Fibroblast of mammary gland (primary cell): ENCODE measurements around the gene GALK2.
"Not testable (repeated sequence)": the region's sequence is repeated elsewhere in the genome, so short reads cannot be mapped to it uniquely, and the experiment has no call there.

Source experiments
- DNase-seq: peaks from one replicate; pipeline ENCODE4 v3.0.0-alpha.2; 2010; ENCODE audit warnings: low read depth
- H3K4me3 ChIP-seq: 2 replicates; pipeline ENCODE4 v1.5.1; 2011; ENCODE audit warnings: low read depth, mild to moderate bottlenecking, low read length, moderate library complexity; ENCODE audit not compliant: control insufficient read depth
- CTCF ChIP-seq: conservative IDR thresholded peaks from 2 replicates; pipeline ENCODE4 v1.5.1; 2011; ENCODE audit warnings: low read depth, low read length, inconsistent platforms; ENCODE audit not compliant: control insufficient read depth, insufficient read depth

GALK2 gene

GRCh38 chr15:49247556-49248110, 77.6 kb downstream of the GALK2 start:
- H3K4me3 ChIP-seq, result no peak overlapping the region
- no peak for DNase-seq
- no peak for TF ChIP-seq CTCF

GRCh38 chr15:49248291-49248690, 78.2 kb downstream of the GALK2 start:
- TF ChIP-seq CTCF, result no peak
- no peak for DNase-seq
- H3K4me3 ChIP-seq, result no peak overlapping the region

GRCh38 chr15:49255966-49256759, 86.1 kb downstream of the GALK2 start:
- no peak for TF ChIP-seq CTCF
- no peak for DNase-seq
- no peak overlapping the region for H3K4me3 ChIP-seq

- not testable (repeated sequence) for H3K4me3 ChIP-seq, DNase-seq
Observed at GRCh38 chr15:49265117-49265516, 95.1 kb downstream of the GALK2 start.

GRCh38 chr15:49265911-49266310, 95.9 kb downstream of the GALK2 start:
- no peak for TF ChIP-seq CTCF
- no peak overlapping the region for H3K4me3 ChIP-seq
- no peak for DNase-seq

- peak; percentile 68 for DNase-seq
- no peak overlapping the region for H3K4me3 ChIP-seq
- TF ChIP-seq CTCF, result no peak
Observed at GRCh38 chr15:49270541-49271421, 100.7 kb downstream of the GALK2 start.
